ENCODE measurements around the gene OR52W1.
"Not testable (repeated sequence)": the region's sequence is repeated elsewhere in the genome, so short reads cannot be mapped to it uniquely, and the experiment has no call there.

GRCh38 chr11:6248897-6249296, 49.9 kb downstream of the OR52W1 start:
- TF ChIP-seq POLR2A (IDR thresholded peaks at IDR 0.05; ENCODE audit: low read depth); POLR2AphosphoS5 (IDR thresholded peaks at IDR 0.05): not testable (repeated sequence)
- TF ChIP-seq, protein P1, sequence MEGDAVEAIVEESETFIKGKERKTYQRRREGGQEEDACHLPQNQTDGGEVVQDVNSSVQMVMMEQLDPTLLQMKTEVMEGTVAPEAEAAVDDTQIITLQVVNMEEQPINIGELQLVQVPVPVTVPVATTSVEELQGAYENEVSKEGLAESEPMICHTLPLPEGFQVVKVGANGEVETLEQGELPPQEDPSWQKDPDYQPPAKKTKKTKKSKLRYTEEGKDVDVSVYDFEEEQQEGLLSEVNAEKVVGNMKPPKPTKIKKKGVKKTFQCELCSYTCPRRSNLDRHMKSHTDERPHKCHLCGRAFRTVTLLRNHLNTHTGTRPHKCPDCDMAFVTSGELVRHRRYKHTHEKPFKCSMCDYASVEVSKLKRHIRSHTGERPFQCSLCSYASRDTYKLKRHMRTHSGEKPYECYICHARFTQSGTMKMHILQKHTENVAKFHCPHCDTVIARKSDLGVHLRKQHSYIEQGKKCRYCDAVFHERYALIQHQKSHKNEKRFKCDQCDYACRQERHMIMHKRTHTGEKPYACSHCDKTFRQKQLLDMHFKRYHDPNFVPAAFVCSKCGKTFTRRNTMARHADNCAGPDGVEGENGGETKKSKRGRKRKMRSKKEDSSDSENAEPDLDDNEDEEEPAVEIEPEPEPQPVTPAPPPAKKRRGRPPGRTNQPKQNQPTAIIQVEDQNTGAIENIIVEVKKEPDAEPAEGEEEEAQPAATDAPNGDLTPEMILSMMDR (IDR thresholded peaks at IDR 0.05): not testable (repeated sequence)

All from esophagus muscularis mucosa (tissue), 3 donors.